ENCODE results near the gene GNAZ. TPM values are rescaled to one million over a fixed set of nuclear protein-coding genes. Genes with fewer than 3 reads are reported as not detected.

The GNAZ gene
- polyA plus RNA-seq, 1 experiment = 12.6 TPM

GRCh38 chr22:23107487-23108248 lies 37.3 kb downstream of the GNAZ start:
- no peak for DNase-seq (ENCODE audit: low read depth)
- POLR2A ChIA-PET = no interaction called here
- no peaks in the 10 kb centered on the region for H3K27me3 ChIP-seq (ENCODE audit: control insufficient read depth, insufficient read depth, low read length)
- TF ChIP-seq CTCF (IDR thresholded peaks at IDR 0.05; ENCODE audit: insufficient read depth, low read depth, low read length) = no peak
- no peaks in the 10 kb centered on the region; the same call in none of the 2 replicates for H3K36me3 ChIP-seq (ENCODE audit: control insufficient read depth, insufficient read depth, low read length)
- CTCF ChIA-PET = interaction anchor here (0.9 to 1.9 kb wide), 2 partner anchors 21 to 148 kb away, joined by 3 to 7 read pairs; no protein-coding TSS in a partner anchor
- no peak overlapping the region for H3K4me3 ChIP-seq (ENCODE audit: low read depth, low read length)

DNA sequence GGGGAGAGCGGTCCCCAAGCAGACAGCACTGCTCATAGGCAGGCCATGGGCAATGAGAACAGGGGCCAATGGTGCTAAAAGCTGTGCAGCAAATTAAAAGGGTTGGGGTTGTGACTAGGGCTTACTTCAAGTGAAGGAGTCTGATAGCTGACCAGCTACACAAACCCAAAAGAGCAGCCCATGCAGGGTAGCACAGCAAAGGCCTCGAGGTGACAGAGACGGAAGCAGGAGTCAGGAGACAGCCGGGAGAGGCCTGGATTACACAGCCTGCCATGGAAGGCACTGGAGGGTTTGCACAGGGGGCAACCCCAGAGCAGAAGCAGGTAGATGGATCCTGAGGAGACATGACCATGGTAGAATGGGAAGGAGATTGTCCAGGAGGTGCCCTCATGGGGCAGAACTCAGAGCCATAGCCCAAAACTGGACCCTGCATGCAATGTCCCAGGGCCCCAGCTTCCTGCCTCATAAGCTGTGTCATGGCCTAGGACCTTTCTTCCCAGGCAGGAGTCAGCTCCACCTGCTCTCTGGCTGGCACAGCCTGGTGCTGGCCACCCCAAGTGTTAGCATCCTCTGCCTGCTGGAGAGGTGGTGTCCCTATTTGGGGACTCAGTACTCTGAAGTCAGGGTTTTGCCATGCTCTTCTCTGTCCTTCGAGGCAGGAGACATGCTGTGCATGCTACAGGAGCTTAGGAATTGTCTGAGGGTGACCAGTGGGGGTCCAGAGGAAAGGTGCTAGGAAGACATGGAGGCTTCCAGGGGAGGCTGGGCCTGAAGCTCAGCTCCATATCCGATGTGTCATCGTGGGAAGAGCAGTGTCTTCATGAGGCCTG lies 38.1 kb downstream of the GNAZ start:
- POLR2A ChIA-PET = no interaction called here
- CTCF ChIA-PET = interaction anchor here (0.9 to 1.9 kb wide), 5 partner anchors 7 to 154 kb away, joined by 3 to 7 read pairs (median 3); no protein-coding TSS in a partner anchor

DNA sequence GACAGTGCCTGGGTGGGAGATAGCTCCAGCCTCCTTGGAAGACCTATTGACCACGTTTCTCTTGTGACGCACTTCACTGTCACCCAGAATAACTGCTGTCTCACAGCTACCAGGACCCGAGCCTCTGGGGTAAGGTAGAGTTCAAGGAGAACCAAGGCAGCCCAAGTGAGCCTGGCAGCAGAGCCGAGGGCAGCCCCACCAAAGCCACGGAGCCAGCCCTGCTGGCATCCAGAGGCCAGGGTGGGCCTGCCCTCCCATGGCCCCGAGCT lies 38.7 kb downstream of the GNAZ start:
- no peaks in the 10 kb centered on the region for H3K27me3 ChIP-seq (ENCODE audit: control insufficient read depth, insufficient read depth, low read length)
- no peak overlapping the region for H3K4me3 ChIP-seq (ENCODE audit: low read depth, low read length)
- ChIA-PET POLR2A (no interaction called here), CTCF (interaction anchor here (1.1 to 1.9 kb wide), 4 partner anchors 8 to 155 kb away, joined by 3 to 7 read pairs (median 4); no protein-coding TSS in a partner anchor)
- H3K36me3 ChIP-seq (ENCODE audit: control insufficient read depth, insufficient read depth, low read length) = no peaks in the 10 kb centered on the region; the same call in none of the 2 replicates
- TF ChIP-seq CTCF (IDR thresholded peaks at IDR 0.05; ENCODE audit: insufficient read depth, low read depth, low read length) = no peak
- no peak for DNase-seq (ENCODE audit: low read depth)

More for the DNA sequence above, 38.1 kb downstream of the GNAZ start:
- no peaks in the 10 kb centered on the region for H3K27me3 ChIP-seq (ENCODE audit: control insufficient read depth, insufficient read depth, low read length)
- DNase-seq (ENCODE audit: low read depth) = no peak
- no peak for TF ChIP-seq CTCF (IDR thresholded peaks at IDR 0.05; ENCODE audit: insufficient read depth, low read depth, low read length)
- H3K36me3 ChIP-seq (ENCODE audit: control insufficient read depth, insufficient read depth, low read length) = no peaks in the 10 kb centered on the region; the same call in none of the 2 replicates
- H3K4me3 ChIP-seq (ENCODE audit: low read depth, low read length) = no peak overlapping the region

DNA sequence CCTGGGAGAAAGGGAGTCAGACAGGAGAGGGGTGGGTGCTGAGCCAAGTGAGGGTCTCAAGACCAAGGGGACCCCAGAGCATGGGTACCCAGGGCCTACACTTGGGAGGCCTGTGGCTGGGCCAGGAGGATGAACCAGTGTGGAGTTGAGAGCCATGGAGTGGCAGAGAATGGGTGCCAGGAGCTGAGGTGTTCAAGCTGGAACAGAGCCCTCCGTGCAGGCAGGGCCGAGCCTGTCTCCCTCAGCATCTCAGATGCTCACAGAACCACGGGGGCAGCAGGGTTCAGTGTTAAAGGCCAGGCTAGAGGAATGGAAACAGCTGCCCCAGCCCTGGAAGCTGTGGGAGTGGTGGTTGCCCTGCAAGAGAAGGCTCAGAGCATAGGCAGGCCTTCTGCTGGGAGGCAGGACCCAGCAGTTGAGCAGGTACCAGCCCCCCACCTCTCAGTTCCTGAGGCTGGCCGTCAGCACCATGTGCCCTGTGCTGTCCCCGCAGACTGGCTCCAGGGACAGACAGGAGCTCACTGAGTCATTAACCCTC lies 39.2 kb downstream of the GNAZ start:
- Histone ChIP-seq H3K4me3 (ENCODE audit: low read depth, low read length) (no peak overlapping the region), H3K36me3 (ENCODE audit: control insufficient read depth, insufficient read depth, low read length) (no peaks in the 10 kb centered on the region; the same call in none of the 2 replicates), H3K27me3 (ENCODE audit: control insufficient read depth, insufficient read depth, low read length) (no peaks in the 10 kb centered on the region)
- ChIA-PET CTCF (interaction anchor here (1.1 to 1.9 kb wide), 4 partner anchors 8 to 155 kb away, joined by 3 to 7 read pairs (median 4); no protein-coding TSS in a partner anchor), POLR2A (no interaction called here)
- TF ChIP-seq CTCF (IDR thresholded peaks at IDR 0.05; ENCODE audit: insufficient read depth, low read depth, low read length) = no peak
- no peak for DNase-seq (ENCODE audit: low read depth)
